HUES6 (cell line): ENCODE measurements around the gene PRPF8.

Source experiments
- H3K27ac ChIP-seq: 2 replicates; pipeline ENCODE4 v1.7.0; 2013; ENCODE audit warnings: low read depth, mild to moderate bottlenecking, low read length, inconsistent platforms
- H3K27me3 ChIP-seq: 2 replicates; pipeline ENCODE4 v1.6.1; 2013; ENCODE audit warnings: low read length; ENCODE audit not compliant: control insufficient read depth, insufficient read depth
- H3K36me3 ChIP-seq: 2 replicates; pipeline ENCODE4 v1.6.1; 2013; ENCODE audit warnings: low read length; ENCODE audit not compliant: control insufficient read depth, insufficient read depth
- H3K4me1 ChIP-seq: 2 replicates; pipeline ENCODE4 v1.6.1; 2013; ENCODE audit warnings: low read length; ENCODE audit not compliant: control insufficient read depth, insufficient read depth
- H3K4me3 ChIP-seq: 2 replicates; pipeline ENCODE4 v1.5.1; 2013; ENCODE audit warnings: low read depth, low read length
- H3K9ac ChIP-seq: one replicate; pipeline ENCODE4 v1.6.1; 2013; ENCODE audit warnings: mild to moderate bottlenecking, low read length
- H3K9me3 ChIP-seq: 2 replicates; pipeline ENCODE4 v1.6.1; 2013; ENCODE audit warnings: low read depth, low read length; ENCODE audit not compliant: control insufficient read depth, insufficient read depth

PRPF8 gene

GRCh38 chr17:1605681-1606351, 78.9 kb downstream of the PRPF8 start:
- Histone ChIP-seq H3K36me3 (no peaks in the 10 kb centered on the region), H3K27ac (no peak overlapping the region), H3K9me3 (peaks cover 10% of the 10 kb centered on the region), H3K4me1 (peaks cover 18% of the 10 kb centered on the region; the same call in 1 of the 2 replicates), H3K9ac (no peak overlapping the region), H3K4me3 (no peak overlapping the region), H3K27me3 (no peaks in the 10 kb centered on the region)

- H3K27ac ChIP-seq = no peak overlapping the region; the same call in 1 of the 2 replicates
- peaks cover 18% of the 10 kb centered on the region; the same call in 1 of the 2 replicates for H3K4me1 ChIP-seq
- H3K4me3 ChIP-seq = no peak overlapping the region
- no peaks in the 10 kb centered on the region for H3K27me3 ChIP-seq
- no peaks in the 10 kb centered on the region for H3K36me3 ChIP-seq
- peaks cover 10% of the 10 kb centered on the region for H3K9me3 ChIP-seq
- H3K9ac ChIP-seq = no peak overlapping the region
Observed at GRCh38 chr17:1604831-1605528, 79.7 kb downstream of the PRPF8 start.

- Histone ChIP-seq H3K4me3 (no peak overlapping the region), H3K36me3 (no peaks in the 10 kb centered on the region), H3K9ac (no peak overlapping the region), H3K4me1 (peaks cover 15% of the 10 kb centered on the region; the same call in 1 of the 2 replicates), H3K27ac (no peak overlapping the region), H3K27me3 (no peaks in the 10 kb centered on the region), H3K9me3 (peaks cover 10% of the 10 kb centered on the region)
Observed at GRCh38 chr17:1601571-1601970, 83.1 kb downstream of the PRPF8 start.
